OCI-M1 (cell line): Measurements from ENCODE around the gene SAMHD1.

Experiments
- DNase-seq: peaks from one replicate; lab custom pipeline; 2025; lab: John Stamatoyannopoulos, UW

Gene SAMHD1

GRCh38 chr20:36872852-36873251 lies 78.7 kb downstream of the SAMHD1 start:
- peak; percentile 7 for DNase-seq

- DNase-seq: no peak
These were observed 79.6 kb downstream of the SAMHD1 start for GRCh38 chr20:36871640-36872570.

GRCh38 chr20:36866681-36867495 lies 84.6 kb downstream of the SAMHD1 start:
- peak; percentile 8 for DNase-seq

GRCh38 chr20:36866164-36866563 lies 85.3 kb downstream of the SAMHD1 start:
- no peak for DNase-seq

- DNase-seq: no peak
These were observed 85.7 kb downstream of the SAMHD1 start for GRCh38 chr20:36865861-36866149.

GRCh38 chr20:36865076-36865860 lies 86.2 kb downstream of the SAMHD1 start:
- DNase-seq: no peak

GRCh38 chr20:36862857-36863668 lies 88.4 kb downstream of the SAMHD1 start:
- DNase-seq: no peak

GRCh38 chr20:36861875-36862801 lies 89.4 kb downstream of the SAMHD1 start:
- DNase-seq: peak; percentile 57

- no peak for DNase-seq
These were observed 90.0 kb downstream of the SAMHD1 start for GRCh38 chr20:36861625-36861874.

- DNase-seq: no peak
These were observed 90.5 kb downstream of the SAMHD1 start for GRCh38 chr20:36860811-36861624.

- DNase-seq: no peak
These were observed 91.2 kb downstream of the SAMHD1 start for GRCh38 chr20:36860339-36860738.

GRCh38 chr20:36859700-36860330 lies 91.7 kb downstream of the SAMHD1 start:
- DNase-seq: no peak

- no peak for DNase-seq
These were observed 92.3 kb downstream of the SAMHD1 start for GRCh38 chr20:36859282-36859555.

GRCh38 chr20:36856691-36857635 lies 94.5 kb downstream of the SAMHD1 start:
- DNase-seq: peak; percentile 21

GRCh38 chr20:36856195-36856594 lies 95.3 kb downstream of the SAMHD1 start:
- no peak for DNase-seq

- DNase-seq: no peak
These were observed 96.3 kb downstream of the SAMHD1 start for GRCh38 chr20:36855241-36855657.

- DNase-seq: no peak
These were observed 96.9 kb downstream of the SAMHD1 start for GRCh38 chr20:36854348-36855240.
